ENCODE data around the gene ATP1B1. TPM values are rescaled to one million over a fixed set of nuclear protein-coding genes. Genes with fewer than 3 reads are reported as not detected.
A peak's percentile ranks its signal among the peaks of the same experiment; 100 is the strongest.

The ATP1B1 gene
- total RNA-seq, 1 donor from 2014 or later: 173 TPM

DNA sequence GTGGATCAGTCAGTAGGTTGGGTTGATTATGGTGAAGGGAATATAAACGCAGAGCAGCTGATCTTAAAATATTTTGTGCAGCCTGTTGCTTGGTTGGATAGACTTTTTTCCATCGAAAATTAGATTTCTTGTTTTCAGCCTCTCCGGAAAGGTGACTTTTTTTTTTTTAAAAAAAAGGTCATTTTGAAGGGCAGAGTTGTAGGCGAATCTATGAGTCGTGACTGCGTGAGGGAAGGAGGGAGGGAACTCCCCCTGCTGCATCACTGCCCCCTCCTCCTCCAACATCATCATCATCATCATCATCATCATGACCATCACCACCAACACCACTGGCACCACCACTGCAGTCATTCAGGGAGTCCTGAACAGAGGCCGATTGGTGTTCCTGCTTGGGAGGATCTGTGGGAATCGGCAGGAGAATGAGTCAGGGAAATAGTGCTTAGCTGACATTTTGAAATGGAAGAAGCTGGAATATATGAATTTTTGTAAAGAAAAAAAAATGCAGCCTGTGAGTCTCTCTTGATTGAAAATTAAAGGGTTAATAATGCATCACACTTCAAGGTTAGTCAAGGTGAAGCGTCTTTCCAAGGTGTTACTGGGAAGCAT lies 1.2 kb downstream of the ATP1B1 start:
- Histone ChIP-seq H3K4me3 (peak overlapping the region; percentile 92), H3K27ac (peak overlapping the region; percentile 91), H3K27me3 (ENCODE audit: low read depth) (no peaks in the 10 kb centered on the region), H3K36me3 (peaks cover 16% of the 10 kb centered on the region), H3K4me1 (peaks cover 66% of the 10 kb centered on the region), H3K9me3 (no peaks in the 10 kb centered on the region)
- TF ChIP-seq CTCF (IDR thresholded peaks at IDR 0.05): no peak
- intact Hi-C loops (cut with DNase I): loop anchor here (10.0 kb wide), 2 partner anchors 273 to 473 kb away; no protein-coding TSS in a partner anchor
- DNase-seq (no peak), ATAC-seq (no peak)

- intact Hi-C loops (cut with DNase I): loop anchor here (10.0 kb wide), 2 partner anchors 273 to 473 kb away; no protein-coding TSS in a partner anchor
- ATAC-seq: no peak
These were observed 1.7 kb downstream of the ATP1B1 start for GRCh38 chr1:169108223-169108622.

DNA sequence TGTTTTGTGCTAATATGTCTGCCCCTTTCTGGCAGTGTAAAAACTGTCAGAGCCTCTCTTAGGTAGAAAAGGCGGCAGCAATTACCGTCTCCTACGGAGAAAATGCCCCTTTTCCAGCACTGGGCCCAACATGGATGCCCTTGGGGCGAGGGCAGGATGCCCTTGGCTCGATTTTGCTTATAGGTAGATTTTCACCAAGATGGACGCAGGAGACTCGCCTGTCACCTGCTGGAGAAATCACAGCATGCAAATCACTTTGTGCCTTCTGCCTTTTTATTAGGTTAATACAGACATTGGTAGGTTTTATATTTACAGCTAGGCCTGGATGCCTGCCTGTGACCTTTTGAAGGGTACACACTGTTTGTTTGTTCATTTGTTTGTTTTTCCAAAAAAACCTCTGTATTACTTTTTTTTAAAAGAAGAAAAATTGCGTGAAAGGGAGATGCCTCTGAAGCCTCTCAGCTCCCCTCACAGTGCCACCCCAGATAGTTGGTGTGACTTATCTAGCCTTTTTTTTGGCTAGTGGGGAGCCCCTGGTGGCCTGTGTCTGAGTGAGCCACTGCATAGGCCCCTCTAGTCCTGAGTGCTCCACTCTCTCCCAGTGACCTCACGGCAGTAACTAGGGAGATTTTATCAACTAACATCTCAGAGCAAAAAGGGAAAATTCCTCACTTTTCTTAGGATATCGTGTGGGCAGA lies 2.5 kb downstream of the ATP1B1 start:
- peak; percentile 12 to 31 for ATAC-seq
- peak overlapping the region; percentile 92 for H3K4me3 ChIP-seq

More at GRCh38 chr1:169108223-169108622, 1.7 kb downstream of the ATP1B1 start:
- H3K27ac ChIP-seq: peak overlapping the region; percentile 91
- no peaks in the 10 kb centered on the region for H3K27me3 ChIP-seq (ENCODE audit: low read depth)
- TF ChIP-seq CTCF (IDR thresholded peaks at IDR 0.05): no peak
- peaks cover 17% of the 10 kb centered on the region for H3K36me3 ChIP-seq
- H3K9me3 ChIP-seq: no peaks in the 10 kb centered on the region
- no peak for DNase-seq
- peak overlapping the region; percentile 92 for H3K4me3 ChIP-seq
- H3K4me1 ChIP-seq: peaks cover 67% of the 10 kb centered on the region

GRCh38 chr1:169109561-169110134 lies 3.2 kb downstream of the ATP1B1 start:
- H3K9me3 ChIP-seq: no peaks in the 10 kb centered on the region
- TF ChIP-seq CTCF (IDR thresholded peaks at IDR 0.05): no peak
- peak; percentile 59 for DNase-seq
- no peaks in the 10 kb centered on the region for H3K27me3 ChIP-seq (ENCODE audit: low read depth)
- H3K27ac ChIP-seq: peak overlapping the region; percentile 91
- intact Hi-C loops (cut with DNase I): loop anchor here (10.0 kb wide), 2 partner anchors 275 to 475 kb away; no protein-coding TSS in a partner anchor
- peak overlapping the region; percentile 92 for H3K4me3 ChIP-seq
- H3K36me3 ChIP-seq: peaks cover 31% of the 10 kb centered on the region
- H3K4me1 ChIP-seq: peaks cover 63% of the 10 kb centered on the region
- ATAC-seq: peak; percentile 49 to 62

More for the DNA sequence above, 2.5 kb downstream of the ATP1B1 start:
- intact Hi-C loops (cut with DNase I): loop anchor here (10.0 kb wide), 2 partner anchors 274 to 474 kb away; no protein-coding TSS in a partner anchor
- H3K27me3 ChIP-seq (ENCODE audit: low read depth): no peaks in the 10 kb centered on the region
- TF ChIP-seq CTCF (IDR thresholded peaks at IDR 0.05): no peak
- peaks cover 25% of the 10 kb centered on the region for H3K36me3 ChIP-seq
- peaks cover 67% of the 10 kb centered on the region for H3K4me1 ChIP-seq
- no peaks in the 10 kb centered on the region for H3K9me3 ChIP-seq
- H3K27ac ChIP-seq: peak overlapping the region; percentile 91
- DNase-seq: no peak

- intact Hi-C loops (cut with DNase I): no loop called here
- ATAC-seq (no peak), DNase-seq (no peak)
- Histone ChIP-seq H3K4me3 (peak overlapping the region; percentile 92), H3K4me1 (peaks cover 60% of the 10 kb centered on the region), H3K9me3 (no peaks in the 10 kb centered on the region), H3K36me3 (peaks cover 32% of the 10 kb centered on the region), H3K27ac (peak overlapping the region; percentile 91), H3K27me3 (ENCODE audit: low read depth) (no peaks in the 10 kb centered on the region)
- no peak for TF ChIP-seq CTCF (IDR thresholded peaks at IDR 0.05)
These were observed 3.7 kb downstream of the ATP1B1 start for GRCh38 chr1:169110236-169110635.

All from lower lobe of right lung (tissue), 2 donors.